VCaP (cell line): ENCODE measurements around the gene ZNFX1.

ENCODE experiments used
- H3K27ac ChIP-seq: fragments of 450-650 bp; 2 replicates; pipeline ENCODE4 v1.5.1; 2017
- TF ChIP-seq, protein P1 (sequence below): fragments of 450-650 bp; conservative IDR thresholded peaks from 2 replicates; pipeline ENCODE4 v1.5.1; 2017; ENCODE audit warnings: mild to moderate bottlenecking, moderate library complexity

Gene ZNFX1

GRCh38 chr20:49285813-49286494, 8.1 kb upstream of the ZNFX1 start:
- H3K27ac ChIP-seq, result peak overlapping the region; percentile 94
- TF ChIP-seq, protein P1, sequence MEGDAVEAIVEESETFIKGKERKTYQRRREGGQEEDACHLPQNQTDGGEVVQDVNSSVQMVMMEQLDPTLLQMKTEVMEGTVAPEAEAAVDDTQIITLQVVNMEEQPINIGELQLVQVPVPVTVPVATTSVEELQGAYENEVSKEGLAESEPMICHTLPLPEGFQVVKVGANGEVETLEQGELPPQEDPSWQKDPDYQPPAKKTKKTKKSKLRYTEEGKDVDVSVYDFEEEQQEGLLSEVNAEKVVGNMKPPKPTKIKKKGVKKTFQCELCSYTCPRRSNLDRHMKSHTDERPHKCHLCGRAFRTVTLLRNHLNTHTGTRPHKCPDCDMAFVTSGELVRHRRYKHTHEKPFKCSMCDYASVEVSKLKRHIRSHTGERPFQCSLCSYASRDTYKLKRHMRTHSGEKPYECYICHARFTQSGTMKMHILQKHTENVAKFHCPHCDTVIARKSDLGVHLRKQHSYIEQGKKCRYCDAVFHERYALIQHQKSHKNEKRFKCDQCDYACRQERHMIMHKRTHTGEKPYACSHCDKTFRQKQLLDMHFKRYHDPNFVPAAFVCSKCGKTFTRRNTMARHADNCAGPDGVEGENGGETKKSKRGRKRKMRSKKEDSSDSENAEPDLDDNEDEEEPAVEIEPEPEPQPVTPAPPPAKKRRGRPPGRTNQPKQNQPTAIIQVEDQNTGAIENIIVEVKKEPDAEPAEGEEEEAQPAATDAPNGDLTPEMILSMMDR, result no peak

DNA sequence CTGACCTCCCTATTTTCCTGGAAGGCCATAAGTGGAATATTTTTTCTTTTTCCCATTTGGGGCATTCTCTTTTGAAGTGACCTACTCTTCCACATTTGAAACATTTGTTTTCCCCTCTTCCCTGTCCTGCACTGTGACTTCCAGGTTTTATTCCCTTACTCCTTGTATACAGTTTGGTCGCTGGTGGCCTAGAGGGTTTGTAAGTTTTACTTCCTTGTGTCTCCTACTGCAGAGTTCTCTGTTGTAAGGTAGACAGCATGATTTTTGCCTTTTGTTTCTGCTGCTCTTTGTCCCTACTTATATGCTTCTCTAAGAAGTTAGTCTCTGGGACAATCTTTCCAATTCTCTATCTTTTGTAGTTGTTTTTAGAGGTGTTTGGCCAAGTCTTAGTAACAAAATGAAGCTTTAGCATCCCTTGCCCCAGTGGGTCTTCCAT, 7.4 kb upstream of the ZNFX1 start:
- H3K27ac ChIP-seq, result peak overlapping the region; percentile 94
- TF ChIP-seq, protein P1, result no peak

- peak overlapping the region; percentile 94 for H3K27ac ChIP-seq
- TF ChIP-seq, protein P1, result no peak
Measured at GRCh38 chr20:49284818-49285217, 7.0 kb upstream of the ZNFX1 start.

DNA sequence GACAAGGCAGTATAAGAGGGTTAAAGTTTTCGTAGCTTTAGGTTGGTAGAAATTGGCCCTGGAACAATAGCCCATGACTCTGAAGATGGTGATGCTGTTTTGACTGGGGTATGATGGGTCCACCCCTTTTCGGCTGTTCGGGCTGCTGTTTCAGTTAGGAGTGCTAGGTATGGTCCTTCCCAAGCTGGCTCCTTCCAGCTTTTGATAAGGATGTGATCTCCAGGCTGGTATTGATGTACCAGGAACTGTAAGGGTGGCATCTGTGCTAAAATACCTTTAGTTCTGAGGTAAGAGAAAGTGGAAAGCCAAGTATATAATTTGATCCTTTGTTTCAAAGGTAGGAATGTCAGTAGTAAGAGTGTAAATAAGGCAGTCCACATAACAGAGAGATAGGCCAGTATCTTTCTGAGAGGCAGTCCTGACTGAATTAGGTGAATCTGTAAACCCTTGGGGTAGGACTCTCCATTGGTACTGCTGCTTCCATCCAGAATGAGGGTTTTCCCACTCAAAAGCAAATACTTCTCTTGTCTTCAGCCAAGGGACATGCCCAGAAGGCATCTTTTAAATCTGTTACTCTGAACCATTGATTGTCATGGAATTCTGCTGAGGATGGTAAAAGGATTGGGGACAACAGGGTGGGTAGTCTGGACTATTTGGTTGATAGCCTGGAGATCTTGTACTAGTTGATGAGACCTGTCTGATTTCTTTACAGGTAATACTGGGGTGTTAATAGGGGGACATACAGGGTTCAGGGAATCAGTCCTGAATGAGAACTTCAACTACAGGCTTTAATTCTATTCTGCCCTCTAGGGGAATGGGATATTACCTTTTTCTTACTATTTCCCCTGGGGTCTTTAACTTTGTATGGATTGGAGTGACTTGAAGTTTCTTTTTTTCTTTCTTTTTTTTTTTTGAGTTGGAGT, 6.1 kb upstream of the ZNFX1 start:
- H3K27ac ChIP-seq, result peak overlapping the region; percentile 94

GRCh38 chr20:49283176-49283702, 5.4 kb upstream of the ZNFX1 start:
- peak overlapping the region; percentile 94 for H3K27ac ChIP-seq
- TF ChIP-seq, protein P1, result no peak

More for the DNA sequence above, 6.1 kb upstream of the ZNFX1 start:
- TF ChIP-seq, protein P1, result peak; percentile 13; the same call in 1 of the 2 replicates

DNA sequence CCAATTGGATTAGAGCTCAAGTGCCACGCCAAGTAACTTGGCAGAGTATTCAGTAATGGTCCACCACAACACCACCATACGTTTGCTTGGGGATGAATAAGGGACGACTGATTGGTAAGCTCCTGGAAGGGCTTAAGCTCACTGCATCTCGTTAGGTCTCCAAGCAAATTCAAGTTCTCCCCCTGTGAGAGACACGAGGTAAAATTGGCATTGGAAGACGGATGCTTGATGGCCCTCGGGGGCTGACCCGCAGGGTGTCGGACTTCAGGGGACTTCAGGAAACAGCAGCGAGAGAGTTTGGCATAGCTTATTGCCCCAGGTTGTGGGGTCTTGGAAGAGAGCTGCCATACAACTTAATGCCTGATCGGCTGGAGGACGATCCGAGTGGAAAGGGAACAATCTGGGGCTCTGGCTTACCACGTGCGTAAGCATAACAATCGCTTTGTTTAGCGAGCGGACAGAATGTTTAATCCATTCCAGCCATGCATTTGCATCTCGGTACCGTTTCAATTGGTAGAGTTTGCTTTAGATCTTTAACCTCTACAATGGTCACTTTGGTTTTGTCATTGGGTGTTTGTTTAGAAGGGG, 4.8 kb upstream of the ZNFX1 start:
- TF ChIP-seq, protein P1, result no peak
- H3K27ac ChIP-seq, result peak overlapping the region; percentile 94

GRCh38 chr20:49281913-49282467, 4.1 kb upstream of the ZNFX1 start:
- H3K27ac ChIP-seq, result peak overlapping the region; percentile 94

More at GRCh38 chr20:49281913-49282467, 4.1 kb upstream of the ZNFX1 start:
- TF ChIP-seq, protein P1, result no peak
